NT2/D1 (cell line): Measurements from ENCODE around the gene ROGDI.

Experiments used
- DNase-seq: peaks from one replicate; pipeline ENCODE4 v3.0.0-alpha.2; 2011; ENCODE audit warnings: low read depth, low spot score
- H3K27me3 ChIP-seq: 2 replicates; pipeline ENCODE4 v1.6.0; 2011; ENCODE audit warnings: mild to moderate bottlenecking; ENCODE audit not compliant: insufficient read length, insufficient read depth
- H3K36me3 ChIP-seq: 2 replicates; pipeline ENCODE4 v1.6.1; 2011; ENCODE audit warnings: mild to moderate bottlenecking, low read length, mixed read lengths; ENCODE audit not compliant: insufficient read depth, insufficient read length
- H3K4me1 ChIP-seq: 2 replicates; pipeline ENCODE4 v1.5.1; 2011; ENCODE audit not compliant: insufficient read depth, insufficient read length
- H3K4me3 ChIP-seq: 2 replicates; pipeline ENCODE4 v1.5.1; 2011; ENCODE audit warnings: low read depth; ENCODE audit not compliant: insufficient read length
- H3K9ac ChIP-seq: 2 replicates; pipeline ENCODE4 v1.6.0; 2011; ENCODE audit warnings: low read depth; ENCODE audit not compliant: insufficient read length
- H3K9me3 ChIP-seq: 2 replicates; pipeline ENCODE4 v1.5.1; 2011; ENCODE audit warnings: mild to moderate bottlenecking, low read length; ENCODE audit not compliant: insufficient read depth
- SUZ12 ChIP-seq: IDR thresholded peaks from 2 replicates; pipeline ENCODE4 v1.6.1; 2011; ENCODE audit not compliant: insufficient read length, insufficient read depth; ENCODE audit errors: extremely low read depth
- YY1 ChIP-seq: IDR thresholded peaks from 2 replicates; pipeline ENCODE4 v1.6.1; 2011; ENCODE audit not compliant: insufficient read length, insufficient read depth
- ZNF274 ChIP-seq: IDR thresholded peaks from 2 replicates; pipeline ENCODE4 v1.6.1; 2011; ENCODE audit warnings: mild to moderate bottlenecking, low read depth, low read length

Gene ROGDI, protein sequence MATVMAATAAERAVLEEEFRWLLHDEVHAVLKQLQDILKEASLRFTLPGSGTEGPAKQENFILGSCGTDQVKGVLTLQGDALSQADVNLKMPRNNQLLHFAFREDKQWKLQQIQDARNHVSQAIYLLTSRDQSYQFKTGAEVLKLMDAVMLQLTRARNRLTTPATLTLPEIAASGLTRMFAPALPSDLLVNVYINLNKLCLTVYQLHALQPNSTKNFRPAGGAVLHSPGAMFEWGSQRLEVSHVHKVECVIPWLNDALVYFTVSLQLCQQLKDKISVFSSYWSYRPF

GRCh38 chr16:4801962-4802658 lies at the start of gene ROGDI:
Gene ROGDI, minus strand, starts transcription at chr16:4802633. Its CDS starts 62 bp downstream, at chr16:4802571.
- H3K9ac ChIP-seq, result peak within 1 kb of the TSS; percentile 92
- peaks cover 62% of the 10 kb centered on the region for H3K36me3 ChIP-seq
- TF ChIP-seq YY1 (no peak), SUZ12 (no peak), ZNF274 (no peak)
- peaks cover 40% of the 10 kb centered on the region for H3K4me1 ChIP-seq
- peak within 1 kb of the TSS; percentile 74 for H3K4me3 ChIP-seq
- peak; percentile 71 for DNase-seq
- peaks cover 3% of the 10 kb centered on the region for H3K27me3 ChIP-seq
- no peaks in the 10 kb centered on the region for H3K9me3 ChIP-seq

DNA sequence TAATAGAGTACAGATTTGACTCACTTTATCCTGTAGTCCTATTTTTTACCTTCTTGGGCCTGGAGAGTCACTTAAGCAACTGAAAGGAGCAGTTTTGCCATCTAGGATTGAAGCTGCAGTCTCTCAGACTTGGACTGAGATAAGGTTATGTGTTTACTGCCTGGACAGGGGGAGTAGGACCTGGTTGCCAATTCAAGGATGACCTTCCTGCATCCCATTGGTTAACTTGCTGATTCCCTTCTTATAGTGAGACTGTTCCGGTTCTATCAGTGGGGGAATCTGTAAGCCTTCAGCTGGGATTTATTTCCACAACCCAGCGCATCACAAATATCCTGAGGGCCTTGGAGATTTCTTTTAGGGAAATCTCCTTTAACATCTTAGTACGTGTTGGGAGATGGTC lies 47.8 kb upstream of the ROGDI start:
- Histone ChIP-seq H3K9me3 (no peaks in the 10 kb centered on the region), H3K36me3 (peaks cover 45% of the 10 kb centered on the region), H3K27me3 (no peaks in the 10 kb centered on the region), H3K4me1 (peaks cover 2% of the 10 kb centered on the region), H3K4me3 (no peak overlapping the region), H3K9ac (no peak overlapping the region)
- no peak for DNase-seq
- TF ChIP-seq SUZ12 (no peak), ZNF274 (no peak), YY1 (no peak)

DNA sequence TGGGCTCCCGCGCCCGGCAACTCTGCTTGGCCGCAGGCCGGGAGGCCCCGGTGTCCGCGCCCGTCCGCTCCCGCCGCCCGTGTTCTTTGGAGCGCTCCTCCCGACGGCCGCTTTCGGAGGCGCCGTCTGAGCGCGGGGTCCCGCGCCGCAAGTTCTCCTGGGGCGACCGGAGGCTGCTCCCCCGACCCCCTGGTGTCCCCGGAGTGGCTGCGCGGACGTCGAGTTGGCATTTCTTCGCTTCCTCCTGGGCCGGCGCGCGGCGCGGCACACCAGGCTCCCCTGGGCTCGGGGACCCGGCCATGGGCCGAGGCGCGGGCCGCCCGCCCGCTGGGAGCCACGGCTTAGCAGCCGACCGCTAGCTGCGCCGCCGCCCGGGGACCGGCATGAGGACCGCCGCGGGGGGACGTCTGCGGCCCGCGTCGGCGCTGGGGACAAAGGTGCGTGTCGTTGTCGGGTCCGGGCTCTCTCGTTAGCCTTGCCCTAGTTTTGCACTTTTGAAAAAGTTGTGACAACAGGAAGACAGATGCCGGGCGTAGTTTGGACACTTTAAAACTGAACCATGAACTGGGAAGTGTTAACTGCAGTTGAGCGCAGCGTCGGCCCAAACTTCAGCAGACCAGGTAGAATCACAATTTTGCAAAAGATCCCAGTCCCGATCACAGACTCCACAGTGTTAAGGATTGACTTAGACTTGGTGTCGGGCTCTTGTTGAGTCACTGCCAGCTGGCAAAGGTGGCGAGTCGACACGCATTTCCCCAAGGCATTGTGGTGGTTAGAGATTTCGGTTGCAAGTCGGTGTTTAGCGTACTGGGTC lies 45.5 kb upstream of the ROGDI start:
- no peak for DNase-seq
- H3K4me3 ChIP-seq, result peak overlapping the region; percentile 90
- H3K4me1 ChIP-seq, result peaks cover 2% of the 10 kb centered on the region
- H3K36me3 ChIP-seq, result peaks cover 44% of the 10 kb centered on the region
- H3K9ac ChIP-seq, result peak overlapping the region; percentile 96
- H3K27me3 ChIP-seq, result no peaks in the 10 kb centered on the region
- no peak for TF ChIP-seq SUZ12
- no peak for TF ChIP-seq ZNF274
- no peak for TF ChIP-seq YY1
- H3K9me3 ChIP-seq, result no peaks in the 10 kb centered on the region

- H3K4me1 ChIP-seq, result no peaks in the 10 kb centered on the region
- TF ChIP-seq SUZ12 (no peak), YY1 (peak; percentile 82), ZNF274 (no peak)
- no peaks in the 10 kb centered on the region for H3K27me3 ChIP-seq
- peak within 1 kb of the TSS; percentile 90 for H3K4me3 ChIP-seq
- peak; percentile 99 for DNase-seq
- peaks cover 49% of the 10 kb centered on the region for H3K36me3 ChIP-seq
- H3K9ac ChIP-seq, result peak within 1 kb of the TSS; percentile 96
- no peaks in the 10 kb centered on the region for H3K9me3 ChIP-seq
These were observed 44.7 kb upstream of the ROGDI start, which contains the start of the genes GLYR1 and UBN1 for GRCh38 chr16:4846901-4847773. Gene GLYR1, minus strand, starts transcription at chr16:4847288. Its CDS starts 23 bp downstream, at chr16:4847265. Gene UBN1, plus strand, starts transcription at chr16:4847481. Its CDS starts 5,437 bp downstream, at chr16:4852918.

GRCh38 chr16:4846503-4846900 lies 44.1 kb upstream of the ROGDI start:
- Histone ChIP-seq H3K9me3 (no peaks in the 10 kb centered on the region), H3K27me3 (no peaks in the 10 kb centered on the region), H3K9ac (peak overlapping the region; percentile 96), H3K36me3 (peaks cover 54% of the 10 kb centered on the region), H3K4me1 (no peaks in the 10 kb centered on the region), H3K4me3 (peak overlapping the region; percentile 90)
- DNase-seq, result no peak
- TF ChIP-seq SUZ12 (no peak), ZNF274 (no peak), YY1 (no peak)

- DNase-seq, result no peak
- no peaks in the 10 kb centered on the region for H3K9me3 ChIP-seq
- H3K36me3 ChIP-seq, result peaks cover 92% of the 10 kb centered on the region
- no peak overlapping the region for H3K9ac ChIP-seq
- H3K4me1 ChIP-seq, result no peaks in the 10 kb centered on the region
- TF ChIP-seq YY1 (no peak), ZNF274 (no peak), SUZ12 (no peak)
- no peak overlapping the region for H3K4me3 ChIP-seq
- no peaks in the 10 kb centered on the region for H3K27me3 ChIP-seq
These were observed 38.6 kb upstream of the ROGDI start for GRCh38 chr16:4840984-4841383.

GRCh38 chr16:4839942-4840341 lies 37.5 kb upstream of the ROGDI start:
- Histone ChIP-seq H3K9ac (no peak overlapping the region), H3K4me1 (no peaks in the 10 kb centered on the region), H3K27me3 (no peaks in the 10 kb centered on the region), H3K36me3 (peaks cover 89% of the 10 kb centered on the region), H3K4me3 (no peak overlapping the region), H3K9me3 (no peaks in the 10 kb centered on the region)
- TF ChIP-seq ZNF274 (no peak), YY1 (no peak), SUZ12 (no peak)
- DNase-seq, result no peak
